Stimulated activated CD4-positive, alpha-beta T cell treated with anti-CD3 and anti-CD28 coated beads, Interleukin-15, amount 100 ng/mL, for 48 hours (primary cell): Measurements from ENCODE around the gene LNP1.
"Not testable (repeated sequence)": the region's sequence is repeated elsewhere in the genome, so short reads cannot be mapped to it uniquely, and the experiment has no call there.

Experiments
- DNase-seq, 2 donors: peaks; one replicate each; pipeline ENCODE4 v3.0.0-alpha.2; 2020; ENCODE audit warnings: low read depth in 2 of 2

Gene LNP1

GRCh38 chr3:100429187-100429716 is 27.9 kb downstream of the LNP1 start:
- DNase-seq: no peak

- DNase-seq: no peak
These were observed 35.6 kb downstream of the LNP1 start for GRCh38 chr3:100436951-100437350.

GRCh38 chr3:100437721-100438622 is 36.6 kb downstream of the LNP1 start:
- no peak for DNase-seq

- no peak for DNase-seq
These were observed 37.3 kb downstream of the LNP1 start for GRCh38 chr3:100438623-100438974.

- DNase-seq: no peak
These were observed 39.6 kb downstream of the LNP1 start for GRCh38 chr3:100440895-100441294.

- DNase-seq: no peak
These were observed 42.4 kb downstream of the LNP1 start for GRCh38 chr3:100443690-100444089.

GRCh38 chr3:100447067-100447466 is 45.7 kb downstream of the LNP1 start:
- DNase-seq: not testable (repeated sequence)

- no peak for DNase-seq
These were observed 46.7 kb downstream of the LNP1 start for GRCh38 chr3:100448079-100448478.

- DNase-seq: no peak
These were observed 47.9 kb downstream of the LNP1 start for GRCh38 chr3:100449214-100449613.

GRCh38 chr3:100454677-100455076 is 53.3 kb downstream of the LNP1 start:
- DNase-seq: no peak

GRCh38 chr3:100455841-100456550 is 54.7 kb downstream of the LNP1 start:
- DNase-seq: no peak

- DNase-seq: no peak
These were observed 55.4 kb downstream of the LNP1 start for GRCh38 chr3:100456745-100457144.

- no peak for DNase-seq
These were observed 56.5 kb downstream of the LNP1 start for GRCh38 chr3:100457811-100458210.

- no peak for DNase-seq
These were observed 57.5 kb downstream of the LNP1 start for GRCh38 chr3:100458814-100459213.

- DNase-seq: no peak
These were observed 61.7 kb downstream of the LNP1 start for GRCh38 chr3:100463002-100463401.

- no peak for DNase-seq
These were observed 62.4 kb downstream of the LNP1 start for GRCh38 chr3:100463646-100464155.

- no peak for DNase-seq
These were observed 64.8 kb downstream of the LNP1 start for GRCh38 chr3:100465892-100466777.

- no peak for DNase-seq
These were observed 65.8 kb downstream of the LNP1 start for GRCh38 chr3:100467133-100467532.

GRCh38 chr3:100468676-100469075 is 67.3 kb downstream of the LNP1 start:
- no peak for DNase-seq

- DNase-seq: no peak
These were observed 69.6 kb downstream of the LNP1 start for GRCh38 chr3:100470951-100471350.

- no peak for DNase-seq
These were observed 70.1 kb downstream of the LNP1 start for GRCh38 chr3:100471444-100471843.
